ENCODE results near the gene GRB10. TPM values are rescaled to one million over a fixed set of nuclear protein-coding genes. Genes with fewer than 3 reads are reported as not detected.

Gene GRB10
- total RNA-seq, 1 donor from 2014 or later: 54.9 TPM

- no peak for DNase-seq (ENCODE audit: low spot score)
- no peak for ATAC-seq
Measured at GRCh38 chr7:50724526-50725520, 57.9 kb downstream of the GRB10 start.

- DNase-seq (ENCODE audit: low spot score) (no peak), ATAC-seq (no peak)
Measured at GRCh38 chr7:50723888-50724287, 58.8 kb downstream of the GRB10 start.

GRCh38 chr7:50723173-50723572, 59.5 kb downstream of the GRB10 start:
- no peak for ATAC-seq
- no peak for DNase-seq (ENCODE audit: low spot score)

- DNase-seq (ENCODE audit: low spot score): no peak
- ATAC-seq: peak; percentile 45
Measured at GRCh38 chr7:50721661-50722259, 60.9 kb downstream of the GRB10 start.

- no peak for DNase-seq (ENCODE audit: low spot score)
- ATAC-seq: peak; percentile 9
Measured at GRCh38 chr7:50721160-50721559, 61.5 kb downstream of the GRB10 start.

- ATAC-seq: no peak
- DNase-seq (ENCODE audit: low spot score): no peak
Measured at GRCh38 chr7:50720295-50720694, 62.4 kb downstream of the GRB10 start.

GRCh38 chr7:50718876-50719275, 63.8 kb downstream of the GRB10 start:
- DNase-seq (ENCODE audit: low spot score): no peak
- no peak for ATAC-seq

GRCh38 chr7:50718311-50718710, 64.4 kb downstream of the GRB10 start:
- no peak for DNase-seq (ENCODE audit: low spot score)
- no peak for ATAC-seq

- ATAC-seq (no peak), DNase-seq (ENCODE audit: low spot score) (no peak)
Measured at GRCh38 chr7:50717181-50717580, 65.5 kb downstream of the GRB10 start.

GRCh38 chr7:50714857-50715256, 67.8 kb downstream of the GRB10 start:
- ATAC-seq: peak; percentile 48
- DNase-seq (ENCODE audit: low spot score): no peak

- no peak for DNase-seq (ENCODE audit: low spot score)
- ATAC-seq: no peak
Measured at GRCh38 chr7:50713123-50713965, 69.4 kb downstream of the GRB10 start.

- ATAC-seq (no peak), DNase-seq (ENCODE audit: low spot score) (no peak)
Measured at GRCh38 chr7:50712252-50713122, 70.2 kb downstream of the GRB10 start.

GRCh38 chr7:50711271-50712175, 71.2 kb downstream of the GRB10 start:
- ATAC-seq: no peak
- DNase-seq (ENCODE audit: low spot score): no peak

- ATAC-seq (peak; percentile 6), DNase-seq (ENCODE audit: low spot score) (no peak)
Measured at GRCh38 chr7:50710441-50711154, 72.1 kb downstream of the GRB10 start.

GRCh38 chr7:50709151-50709550, 73.5 kb downstream of the GRB10 start:
- ATAC-seq (peak; percentile 8), DNase-seq (ENCODE audit: low spot score) (no peak)

- ATAC-seq: no peak
- DNase-seq (ENCODE audit: low spot score): no peak
Measured at GRCh38 chr7:50707236-50708006, 75.3 kb downstream of the GRB10 start.

- no peak for DNase-seq (ENCODE audit: low spot score)
- peak; percentile 73 for ATAC-seq
Measured at GRCh38 chr7:50706469-50706937, 76.2 kb downstream of the GRB10 start.

- ATAC-seq: no peak
- no peak for DNase-seq (ENCODE audit: low spot score)
Measured at GRCh38 chr7:50704844-50705243, 77.9 kb downstream of the GRB10 start.
